Osteoblast (primary cell): ENCODE data around the gene EFR3B. TPM values are rescaled to one million over a fixed set of nuclear protein-coding genes. Genes with fewer than 3 reads are reported as not detected.

Experiments
- DNase-seq: peaks from one replicate; pipeline ENCODE4 v3.0.0; 2011; ENCODE audit warnings: low spot score, mixed read lengths; ENCODE audit not compliant: insufficient read length; ENCODE audit errors: missing footprints
- H2AFZ ChIP-seq: 2 replicates; pipeline ENCODE4 v1.6.0; 2011; ENCODE audit warnings: mild to moderate bottlenecking, low read length
- H3K27ac ChIP-seq: 2 replicates; pipeline ENCODE4 v1.5.1; 2011; ENCODE audit warnings: mild to moderate bottlenecking, low read depth, low read length, moderate library complexity
- H3K27me3 ChIP-seq: 2 replicates; pipeline ENCODE4 v1.6.0; 2012; ENCODE audit warnings: mild to moderate bottlenecking, control low read depth, inconsistent platforms, low read length, moderate library complexity; ENCODE audit not compliant: insufficient read depth
- H3K36me3 ChIP-seq: 2 replicates; pipeline ENCODE4 v1.5.1; 2011; ENCODE audit warnings: mild to moderate bottlenecking, low read length, control low read depth, moderate library complexity; ENCODE audit not compliant: insufficient read depth
- H3K4me1 ChIP-seq: 2 replicates; pipeline ENCODE4 v1.5.1; 2011; ENCODE audit warnings: mild to moderate bottlenecking, low read length, control low read depth, moderate library complexity; ENCODE audit not compliant: insufficient read depth
- H3K4me2 ChIP-seq: 2 replicates; pipeline ENCODE4 v1.6.0; 2011; ENCODE audit warnings: mild to moderate bottlenecking, low read length; ENCODE audit not compliant: insufficient read depth
- H3K4me3 ChIP-seq: fragments of 200-600 bp; sonication (generic); 3 replicates; pipeline ENCODE4 v1.5.1; 2012; ENCODE audit warnings: mild to moderate bottlenecking, low read length, inconsistent platforms; ENCODE audit not compliant: insufficient read depth
- H3K79me2 ChIP-seq: 2 replicates; pipeline ENCODE4 v1.6.0; 2012; ENCODE audit warnings: mild to moderate bottlenecking, low read length, control low read depth, inconsistent platforms; ENCODE audit not compliant: insufficient read depth
- H3K9me3 ChIP-seq: 2 replicates; pipeline ENCODE4 v1.5.1; 2011; ENCODE audit warnings: low read depth, low read length, control low read depth
- H4K20me1 ChIP-seq: 2 replicates; pipeline ENCODE4 v1.6.0; 2012; ENCODE audit warnings: mild to moderate bottlenecking, low read length, control low read depth; ENCODE audit not compliant: insufficient read depth
- CTCF ChIP-seq: IDR thresholded peaks from 2 replicates; pipeline ENCODE4 v1.5.1; 2011; ENCODE audit warnings: mild to moderate bottlenecking, low read depth, low read length, moderate library complexity; ENCODE audit errors: extremely low read depth
- total RNA-seq: library from RNA; depleted of rRNA; stranded (reverse); fragments of >200 nt; gene quantifications from 2 replicates; pipeline ENCODE4 v1.2.3, GENCODE V29; 2012

EFR3B gene
- total RNA-seq, 1 donor = 0.72 TPM

- Histone ChIP-seq H3K4me2 (no peak overlapping the region), H2AFZ (no peak overlapping the region), H3K79me2 (no peaks in the 10 kb centered on the region), H4K20me1 (no peaks in the 10 kb centered on the region), H3K4me3 (no peak overlapping the region), H3K27me3 (no peaks in the 10 kb centered on the region), H3K27ac (no peak overlapping the region), H3K4me1 (no peaks in the 10 kb centered on the region), H3K9me3 (no peaks in the 10 kb centered on the region), H3K36me3 (no peaks in the 10 kb centered on the region)
- TF ChIP-seq CTCF = no peak
- DNase-seq = no peak
Measured at GRCh38 chr2:25151718-25152117, 109.8 kb downstream of the EFR3B start.

GRCh38 chr2:25155401-25155800, 113.5 kb downstream of the EFR3B start:
- Histone ChIP-seq H3K4me2 (no peak overlapping the region), H3K4me3 (no peak overlapping the region), H3K4me1 (no peaks in the 10 kb centered on the region), H4K20me1 (no peaks in the 10 kb centered on the region), H3K27ac (no peak overlapping the region), H3K36me3 (no peaks in the 10 kb centered on the region), H3K27me3 (no peaks in the 10 kb centered on the region), H2AFZ (no peak overlapping the region), H3K9me3 (no peaks in the 10 kb centered on the region), H3K79me2 (no peaks in the 10 kb centered on the region)
- DNase-seq = no peak
- TF ChIP-seq CTCF = no peak

- Histone ChIP-seq H2AFZ (no peak overlapping the region), H3K4me3 (no peak overlapping the region), H3K9me3 (no peaks in the 10 kb centered on the region), H3K36me3 (no peaks in the 10 kb centered on the region), H3K27ac (no peak overlapping the region), H3K4me2 (no peak overlapping the region), H3K4me1 (no peaks in the 10 kb centered on the region), H3K79me2 (no peaks in the 10 kb centered on the region), H3K27me3 (peaks cover 3% of the 10 kb centered on the region), H4K20me1 (no peaks in the 10 kb centered on the region)
- no peak for TF ChIP-seq CTCF
- no peak for DNase-seq
Measured at GRCh38 chr2:25158096-25158852, 116.4 kb downstream of the EFR3B start.

GRCh38 chr2:25159949-25160348, 118.1 kb downstream of the EFR3B start:
- Histone ChIP-seq H3K4me1 (no peaks in the 10 kb centered on the region), H4K20me1 (no peaks in the 10 kb centered on the region), H3K4me3 (no peak overlapping the region), H3K4me2 (no peak overlapping the region), H3K9me3 (no peaks in the 10 kb centered on the region), H3K79me2 (no peaks in the 10 kb centered on the region), H3K27ac (no peak overlapping the region), H3K36me3 (no peaks in the 10 kb centered on the region), H2AFZ (no peak overlapping the region), H3K27me3 (peaks cover 8% of the 10 kb centered on the region)
- no peak for TF ChIP-seq CTCF
- DNase-seq = peak; percentile 85
